SU-DHL-6 (cell line): ENCODE measurements around the gene NUP210.

Experiments
- EZH2phosphoT487 ChIP-seq: fragments of 200-600 bp; sonication (generic), shearing (Covaris generic); conservative IDR thresholded peaks from 2 replicates; pipeline ENCODE4 v1.6.1; 2018; ENCODE audit warnings: mild to moderate bottlenecking, antibody characterized with exemption, low read length, moderate library complexity, mixed read lengths
- TF ChIP-seq, protein P1 (sequence below): fragments of 200-600 bp; sonication (generic); IDR thresholded peaks from one replicate; pipeline ENCODE4 v1.5.1; 2017; ENCODE audit warnings: antibody characterized with exemption, mild to moderate bottlenecking, low read length, moderate library complexity; ENCODE audit not compliant: insufficient read depth, poor library complexity, severe bottlenecking

DNA sequence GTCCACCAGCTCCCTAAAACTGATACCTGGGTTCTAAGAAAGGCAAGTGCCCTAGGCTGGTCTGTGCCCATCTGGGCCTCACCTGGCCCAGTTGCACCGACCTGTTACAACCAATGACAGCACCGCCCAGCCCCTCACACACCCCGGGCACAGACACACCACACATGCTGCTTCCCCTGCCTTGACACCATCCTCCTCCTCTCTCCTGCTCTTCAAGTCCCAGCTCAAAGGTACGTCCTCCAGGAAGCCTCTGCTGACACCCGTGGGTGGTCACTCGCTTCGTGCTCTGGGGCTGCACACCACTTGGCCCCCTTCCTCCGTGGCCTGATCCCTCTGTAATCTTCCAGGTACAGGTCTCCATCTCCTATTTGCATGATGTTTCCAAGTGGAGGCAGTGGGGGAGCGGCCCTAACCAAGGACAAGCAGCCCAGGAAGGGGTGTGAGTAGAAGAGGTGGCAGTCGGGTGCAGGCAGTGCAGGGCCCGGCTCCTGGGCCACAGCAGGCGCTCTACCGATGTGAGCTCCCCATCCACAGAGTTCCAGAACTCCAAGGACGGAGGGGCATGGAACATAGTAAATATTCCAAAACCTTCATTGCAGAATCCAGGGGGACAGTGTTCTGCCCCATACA is 144.6 kb downstream of the NUP210 start:
- TF ChIP-seq, protein P1, sequence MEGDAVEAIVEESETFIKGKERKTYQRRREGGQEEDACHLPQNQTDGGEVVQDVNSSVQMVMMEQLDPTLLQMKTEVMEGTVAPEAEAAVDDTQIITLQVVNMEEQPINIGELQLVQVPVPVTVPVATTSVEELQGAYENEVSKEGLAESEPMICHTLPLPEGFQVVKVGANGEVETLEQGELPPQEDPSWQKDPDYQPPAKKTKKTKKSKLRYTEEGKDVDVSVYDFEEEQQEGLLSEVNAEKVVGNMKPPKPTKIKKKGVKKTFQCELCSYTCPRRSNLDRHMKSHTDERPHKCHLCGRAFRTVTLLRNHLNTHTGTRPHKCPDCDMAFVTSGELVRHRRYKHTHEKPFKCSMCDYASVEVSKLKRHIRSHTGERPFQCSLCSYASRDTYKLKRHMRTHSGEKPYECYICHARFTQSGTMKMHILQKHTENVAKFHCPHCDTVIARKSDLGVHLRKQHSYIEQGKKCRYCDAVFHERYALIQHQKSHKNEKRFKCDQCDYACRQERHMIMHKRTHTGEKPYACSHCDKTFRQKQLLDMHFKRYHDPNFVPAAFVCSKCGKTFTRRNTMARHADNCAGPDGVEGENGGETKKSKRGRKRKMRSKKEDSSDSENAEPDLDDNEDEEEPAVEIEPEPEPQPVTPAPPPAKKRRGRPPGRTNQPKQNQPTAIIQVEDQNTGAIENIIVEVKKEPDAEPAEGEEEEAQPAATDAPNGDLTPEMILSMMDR, result no peak
- TF ChIP-seq EZH2phosphoT487, result no peak
